ENCODE data around the gene MLNR. TPM values are rescaled to one million over a fixed set of nuclear protein-coding genes. Genes with fewer than 3 reads are reported as not detected.

Gene MLNR
- polyA plus RNA-seq, 1 donor from 2014 or later = not detected

DNA sequence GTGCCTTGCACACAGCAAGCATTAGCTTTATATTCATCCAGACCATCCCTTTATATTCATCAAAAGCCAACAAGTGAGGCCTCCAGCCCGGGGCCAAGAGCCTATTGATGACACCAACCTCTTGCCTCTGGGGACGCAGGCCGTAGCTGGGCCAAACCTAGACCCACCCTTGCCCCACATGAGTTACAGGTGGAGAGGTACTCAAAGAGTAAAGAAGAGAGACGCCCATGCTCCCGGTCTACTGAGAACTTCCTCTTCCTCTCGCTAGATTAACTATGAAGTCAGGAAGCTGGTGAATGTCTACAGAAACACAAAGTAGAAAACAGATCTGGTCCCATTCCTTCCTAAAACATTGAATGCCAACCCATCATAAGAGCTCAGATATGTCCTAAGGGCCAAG lies 3.8 kb upstream of the MLNR start:
- Histone ChIP-seq H3K4me2 (ENCODE audit: low read length) (no peak overlapping the region), H3K36me3 (ENCODE audit: insufficient read depth, low read length) (no peaks in the 10 kb centered on the region), H3K27me3 (ENCODE audit: insufficient read depth, low read depth, low read length) (peaks cover 43% of the 10 kb centered on the region), H3K9me3 (ENCODE audit: low read length) (no peaks in the 10 kb centered on the region), H2AFZ (ENCODE audit: low read depth, low read length) (no peak overlapping the region), H3K9ac (ENCODE audit: low read length) (no peak overlapping the region), H3K79me2 (replicated peaks; ENCODE audit: insufficient read depth, low read length) (no peaks in the 10 kb centered on the region), H3F3A (ENCODE audit: insufficient read depth, low read length, poor library complexity, severe bottlenecking) (no peaks in the 10 kb centered on the region), H3K9me2 (ENCODE audit: insufficient read depth, low read length) (no peaks in the 10 kb centered on the region), H3K4me3 (ENCODE audit: low read length) (no peak overlapping the region), H4K20me1 (ENCODE audit: insufficient read depth) (no peaks in the 10 kb centered on the region), H3K27ac (ENCODE audit: low read length) (no peak overlapping the region)
- TF ChIP-seq RAD21 (conservative IDR thresholded peaks at IDR 0.05) = no peak
- TF ChIP-seq EZH2 (IDR thresholded peaks at IDR 0.05; ENCODE audit: borderline replicate concordance, insufficient read depth, low read length, poor library complexity, severe bottlenecking) = no peak
- TF ChIP-seq TAF1 (IDR thresholded peaks at IDR 0.05; ENCODE audit: low read depth) = no peak
- TF ChIP-seq, protein P1, sequence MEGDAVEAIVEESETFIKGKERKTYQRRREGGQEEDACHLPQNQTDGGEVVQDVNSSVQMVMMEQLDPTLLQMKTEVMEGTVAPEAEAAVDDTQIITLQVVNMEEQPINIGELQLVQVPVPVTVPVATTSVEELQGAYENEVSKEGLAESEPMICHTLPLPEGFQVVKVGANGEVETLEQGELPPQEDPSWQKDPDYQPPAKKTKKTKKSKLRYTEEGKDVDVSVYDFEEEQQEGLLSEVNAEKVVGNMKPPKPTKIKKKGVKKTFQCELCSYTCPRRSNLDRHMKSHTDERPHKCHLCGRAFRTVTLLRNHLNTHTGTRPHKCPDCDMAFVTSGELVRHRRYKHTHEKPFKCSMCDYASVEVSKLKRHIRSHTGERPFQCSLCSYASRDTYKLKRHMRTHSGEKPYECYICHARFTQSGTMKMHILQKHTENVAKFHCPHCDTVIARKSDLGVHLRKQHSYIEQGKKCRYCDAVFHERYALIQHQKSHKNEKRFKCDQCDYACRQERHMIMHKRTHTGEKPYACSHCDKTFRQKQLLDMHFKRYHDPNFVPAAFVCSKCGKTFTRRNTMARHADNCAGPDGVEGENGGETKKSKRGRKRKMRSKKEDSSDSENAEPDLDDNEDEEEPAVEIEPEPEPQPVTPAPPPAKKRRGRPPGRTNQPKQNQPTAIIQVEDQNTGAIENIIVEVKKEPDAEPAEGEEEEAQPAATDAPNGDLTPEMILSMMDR (IDR thresholded peaks at IDR 0.05; ENCODE audit: poor library complexity, severe bottlenecking) = no peak
- no peak for TF ChIP-seq POLR2AphosphoS5 (IDR thresholded peaks at IDR 0.05)
- TF ChIP-seq, protein P2, sequence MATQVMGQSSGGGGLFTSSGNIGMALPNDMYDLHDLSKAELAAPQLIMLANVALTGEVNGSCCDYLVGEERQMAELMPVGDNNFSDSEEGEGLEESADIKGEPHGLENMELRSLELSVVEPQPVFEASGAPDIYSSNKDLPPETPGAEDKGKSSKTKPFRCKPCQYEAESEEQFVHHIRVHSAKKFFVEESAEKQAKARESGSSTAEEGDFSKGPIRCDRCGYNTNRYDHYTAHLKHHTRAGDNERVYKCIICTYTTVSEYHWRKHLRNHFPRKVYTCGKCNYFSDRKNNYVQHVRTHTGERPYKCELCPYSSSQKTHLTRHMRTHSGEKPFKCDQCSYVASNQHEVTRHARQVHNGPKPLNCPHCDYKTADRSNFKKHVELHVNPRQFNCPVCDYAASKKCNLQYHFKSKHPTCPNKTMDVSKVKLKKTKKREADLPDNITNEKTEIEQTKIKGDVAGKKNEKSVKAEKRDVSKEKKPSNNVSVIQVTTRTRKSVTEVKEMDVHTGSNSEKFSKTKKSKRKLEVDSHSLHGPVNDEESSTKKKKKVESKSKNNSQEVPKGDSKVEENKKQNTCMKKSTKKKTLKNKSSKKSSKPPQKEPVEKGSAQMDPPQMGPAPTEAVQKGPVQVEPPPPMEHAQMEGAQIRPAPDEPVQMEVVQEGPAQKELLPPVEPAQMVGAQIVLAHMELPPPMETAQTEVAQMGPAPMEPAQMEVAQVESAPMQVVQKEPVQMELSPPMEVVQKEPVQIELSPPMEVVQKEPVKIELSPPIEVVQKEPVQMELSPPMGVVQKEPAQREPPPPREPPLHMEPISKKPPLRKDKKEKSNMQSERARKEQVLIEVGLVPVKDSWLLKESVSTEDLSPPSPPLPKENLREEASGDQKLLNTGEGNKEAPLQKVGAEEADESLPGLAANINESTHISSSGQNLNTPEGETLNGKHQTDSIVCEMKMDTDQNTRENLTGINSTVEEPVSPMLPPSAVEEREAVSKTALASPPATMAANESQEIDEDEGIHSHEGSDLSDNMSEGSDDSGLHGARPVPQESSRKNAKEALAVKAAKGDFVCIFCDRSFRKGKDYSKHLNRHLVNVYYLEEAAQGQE (IDR thresholded peaks at IDR 0.05; ENCODE audit: borderline replicate concordance) = no peak
- TF ChIP-seq EP300 (conservative IDR thresholded peaks at IDR 0.05; ENCODE audit: poor library complexity, severe bottlenecking) = no peak
- no peak for TF ChIP-seq SMC3 (conservative IDR thresholded peaks at IDR 0.05; ENCODE audit: poor library complexity)
- TF ChIP-seq MXI1 (conservative IDR thresholded peaks at IDR 0.05; ENCODE audit: poor library complexity, severe bottlenecking) = no peak

DNA sequence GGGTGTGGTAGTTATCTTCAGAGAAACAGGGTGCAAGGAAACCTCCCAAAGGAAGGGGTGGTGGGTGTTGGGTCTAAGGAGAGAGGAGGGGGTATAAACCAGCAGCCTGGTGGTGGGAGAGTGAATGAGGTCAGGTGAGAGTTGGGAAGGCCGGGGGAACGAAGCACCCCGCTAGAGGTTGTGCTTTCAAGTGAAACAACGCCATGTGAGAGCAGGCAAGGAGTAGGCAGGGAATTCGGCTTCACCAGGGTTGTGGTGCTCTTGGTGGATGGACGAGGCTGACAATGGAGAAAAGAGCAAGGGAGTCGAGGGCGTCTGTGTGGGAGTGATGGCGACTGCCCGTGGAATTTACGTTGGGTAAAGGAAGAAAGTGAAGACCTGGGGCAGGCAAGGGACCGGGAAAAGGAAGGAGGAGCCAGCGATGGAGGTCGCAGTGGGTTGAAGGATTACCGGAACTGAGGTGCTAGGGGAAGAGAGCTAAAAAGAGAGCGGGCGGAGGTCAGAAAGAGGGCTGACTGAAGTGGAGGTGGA lies 2.1 kb upstream of the MLNR start:
- Histone ChIP-seq H3K4me3 (ENCODE audit: low read length) (no peak overlapping the region), H3K4me2 (ENCODE audit: low read length) (no peak overlapping the region), H3K36me3 (ENCODE audit: insufficient read depth, low read length) (no peaks in the 10 kb centered on the region)

More for the DNA sequence above, 2.1 kb upstream of the MLNR start:
- Histone ChIP-seq H3K9me2 (ENCODE audit: insufficient read depth, low read length) (no peaks in the 10 kb centered on the region), H3K27ac (ENCODE audit: low read length) (no peak overlapping the region), H3K27me3 (ENCODE audit: insufficient read depth, low read depth, low read length) (peaks cover 60% of the 10 kb centered on the region), H3K9ac (ENCODE audit: low read length) (no peak overlapping the region), H4K20me1 (ENCODE audit: insufficient read depth) (no peaks in the 10 kb centered on the region), H2AFZ (ENCODE audit: low read depth, low read length) (no peak overlapping the region), H3K79me2 (replicated peaks; ENCODE audit: insufficient read depth, low read length) (no peaks in the 10 kb centered on the region), H3K9me3 (ENCODE audit: low read length) (no peaks in the 10 kb centered on the region), H3F3A (ENCODE audit: insufficient read depth, low read length, poor library complexity, severe bottlenecking) (no peaks in the 10 kb centered on the region)
- TF ChIP-seq, protein P2 (IDR thresholded peaks at IDR 0.05; ENCODE audit: borderline replicate concordance) = no peak
- no peak for TF ChIP-seq EZH2 (IDR thresholded peaks at IDR 0.05; ENCODE audit: borderline replicate concordance, insufficient read depth, low read length, poor library complexity, severe bottlenecking)
- no peak for TF ChIP-seq EP300 (conservative IDR thresholded peaks at IDR 0.05; ENCODE audit: poor library complexity, severe bottlenecking)
- no peak for TF ChIP-seq SMC3 (conservative IDR thresholded peaks at IDR 0.05; ENCODE audit: poor library complexity)
- TF ChIP-seq, protein P1 (IDR thresholded peaks at IDR 0.05; ENCODE audit: poor library complexity, severe bottlenecking) = no peak
- no peak for TF ChIP-seq POLR2AphosphoS5 (IDR thresholded peaks at IDR 0.05)
- TF ChIP-seq RAD21 (conservative IDR thresholded peaks at IDR 0.05) = no peak

Data from neural cell (in vitro differentiated cells).